ENCODE results near the gene C5.
"Not testable (repeated sequence)": the region's sequence is repeated elsewhere in the genome, so short reads cannot be mapped to it uniquely, and the experiment has no call there.

Gene C5

GRCh38 chr9:120977321-120977720, 72.8 kb downstream of the C5 start:
- DNase-seq = no peak

GRCh38 chr9:120974921-120975320, 75.2 kb downstream of the C5 start:
- no peak for DNase-seq

- no peak for DNase-seq
Observed at GRCh38 chr9:120974181-120974580, 75.9 kb downstream of the C5 start.

- no peak for DNase-seq
Observed at GRCh38 chr9:120971938-120972337, 78.1 kb downstream of the C5 start.

GRCh38 chr9:120971471-120971870, 78.6 kb downstream of the C5 start:
- not testable (repeated sequence) for DNase-seq

- DNase-seq = no peak
Observed at GRCh38 chr9:120970244-120970643, 79.8 kb downstream of the C5 start.

- DNase-seq = no peak
Observed at GRCh38 chr9:120966013-120966369, 84.1 kb downstream of the C5 start.

- no peak for DNase-seq
Observed at GRCh38 chr9:120965344-120966012, 84.6 kb downstream of the C5 start.

- no peak for DNase-seq
Observed at GRCh38 chr9:120961936-120962335, 88.1 kb downstream of the C5 start.

GRCh38 chr9:120960001-120960400, 90.1 kb downstream of the C5 start:
- DNase-seq = no peak

GRCh38 chr9:120956862-120957261, 93.2 kb downstream of the C5 start:
- DNase-seq = no peak

GRCh38 chr9:120951960-120952618, 98.0 kb downstream of the C5 start:
- DNase-seq = no peak

- DNase-seq = no peak
Observed at GRCh38 chr9:120950421-120951388, 99.4 kb downstream of the C5 start.

- no peak for DNase-seq
Observed at GRCh38 chr9:120949290-120949689, 100.8 kb downstream of the C5 start.

- DNase-seq = no peak
Observed at GRCh38 chr9:120948824-120949223, 101.3 kb downstream of the C5 start.

GRCh38 chr9:120947222-120947621, 102.9 kb downstream of the C5 start:
- no peak for DNase-seq

GRCh38 chr9:120946259-120946658, 103.8 kb downstream of the C5 start:
- no peak for DNase-seq

- no peak for DNase-seq
Observed at GRCh38 chr9:120944948-120945347, 105.1 kb downstream of the C5 start.

- DNase-seq = no peak
Observed at GRCh38 chr9:120944434-120944843, 105.6 kb downstream of the C5 start.

GRCh38 chr9:120942186-120943001, 107.7 kb downstream of the C5 start:
- DNase-seq = no peak

- DNase-seq = no peak
Observed at GRCh38 chr9:120941046-120941770, 108.9 kb downstream of the C5 start.

- no peak for DNase-seq
Observed at GRCh38 chr9:120940573-120940972, 109.5 kb downstream of the C5 start.
